ENCODE results near the gene SMG9. TPM values are rescaled to one million over a fixed set of nuclear protein-coding genes. Genes with fewer than 3 reads are reported as not detected.

The SMG9 gene
- total and polyA plus RNA-seq, 2 donors from 2014 or later = 25.1 to 34.6 TPM

GRCh38 chr19:43779820-43780219 lies 25.1 kb upstream of the SMG9 start:
- intact Hi-C loops (cut with DNase I) = no loop called here
- Histone ChIP-seq H3K27ac (ENCODE audit: low read depth in 2 of 2, low read length in 2 of 2) (no peak overlapping the region), H3K36me3 (ENCODE audit: control insufficient read depth in 2 of 3, insufficient read depth in 3 of 3, low read length in 3 of 3) (no peaks in the 10 kb centered on the region), H3K4me1 (ENCODE audit: control insufficient read depth in 2 of 3, insufficient read depth in 2 of 3, low read depth in 1 of 3, low read length in 3 of 3) (no peaks in the 10 kb centered on the region), H3K27me3 (ENCODE audit: control insufficient read depth, insufficient read depth, low read length) (no peaks in the 10 kb centered on the region), H3K9me3 (ENCODE audit: control insufficient read depth in 2 of 3, insufficient read depth in 1 of 3, low read length in 3 of 3) (no peaks in the 10 kb centered on the region), H3K9ac (ENCODE audit: low read length in 3 of 3) (no peak overlapping the region), H3K4me3 (ENCODE audit: low read length in 3 of 3) (no peak overlapping the region)
- DNase-seq = no peak
- no peak for TF ChIP-seq CTCF (IDR thresholded peaks at IDR 0.05; ENCODE audit: borderline replicate concordance, extremely low read depth, insufficient read depth)
- FAIRE-seq = no peak

DNA sequence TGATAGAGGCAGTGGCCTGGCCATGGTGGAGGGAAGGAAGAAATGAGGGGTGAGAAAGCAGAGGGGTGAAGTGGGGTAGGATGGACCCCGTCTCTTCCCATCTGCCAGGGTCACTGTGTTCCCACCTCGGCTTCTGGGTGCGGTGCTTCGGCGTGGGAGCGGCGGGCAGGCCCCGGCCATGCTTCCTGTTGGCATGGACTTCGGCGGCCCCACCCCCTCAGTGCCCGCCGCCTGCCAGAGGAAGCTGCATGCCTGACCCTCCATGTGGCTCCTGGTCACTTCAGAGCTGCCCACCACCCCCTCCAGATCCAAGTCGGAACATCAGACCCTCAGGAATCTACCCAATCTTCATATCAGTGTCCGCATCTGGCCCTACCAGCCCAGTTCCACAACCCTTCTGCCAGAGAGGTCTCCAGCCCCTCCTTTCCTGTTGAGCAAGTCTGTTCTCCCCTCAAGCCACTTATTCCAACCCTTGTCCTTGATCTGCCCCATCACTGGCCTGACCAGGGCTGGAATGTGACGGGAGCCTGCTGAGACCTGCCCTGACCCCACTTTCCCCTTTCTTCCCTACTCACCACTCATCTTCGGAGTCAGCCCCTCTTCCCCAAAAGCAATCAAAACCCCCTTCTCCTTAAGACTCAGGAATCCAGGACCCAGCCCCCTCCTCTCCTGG lies 24.5 kb upstream of the SMG9 start:
- peaks cover 0 to 3% (median 0%) of the 10 kb centered on the region in 3 donors for H3K4me1 ChIP-seq (ENCODE audit: control insufficient read depth in 2 of 3, insufficient read depth in 2 of 3, low read depth in 1 of 3, low read length in 3 of 3)
- TF ChIP-seq CTCF (IDR thresholded peaks at IDR 0.05; ENCODE audit: borderline replicate concordance, extremely low read depth, insufficient read depth) = no peak
- intact Hi-C loops (cut with DNase I) = no loop called here
- H3K27me3 ChIP-seq (ENCODE audit: control insufficient read depth, insufficient read depth, low read length) = no peaks in the 10 kb centered on the region
- H3K4me3 ChIP-seq (ENCODE audit: low read length in 3 of 3) = no peak overlapping the region
- no peak overlapping the region for H3K9ac ChIP-seq (ENCODE audit: low read length in 3 of 3)
- DNase-seq (peak in 1 of 5 donors; percentile 76), FAIRE-seq (no peak)
- no peaks in the 10 kb centered on the region for H3K9me3 ChIP-seq (ENCODE audit: control insufficient read depth in 2 of 3, insufficient read depth in 1 of 3, low read length in 3 of 3)
- H3K27ac ChIP-seq (ENCODE audit: low read depth in 2 of 2, low read length in 2 of 2) = no peak overlapping the region
- no peaks in the 10 kb centered on the region for H3K36me3 ChIP-seq (ENCODE audit: control insufficient read depth in 2 of 3, insufficient read depth in 3 of 3, low read length in 3 of 3)

DNA sequence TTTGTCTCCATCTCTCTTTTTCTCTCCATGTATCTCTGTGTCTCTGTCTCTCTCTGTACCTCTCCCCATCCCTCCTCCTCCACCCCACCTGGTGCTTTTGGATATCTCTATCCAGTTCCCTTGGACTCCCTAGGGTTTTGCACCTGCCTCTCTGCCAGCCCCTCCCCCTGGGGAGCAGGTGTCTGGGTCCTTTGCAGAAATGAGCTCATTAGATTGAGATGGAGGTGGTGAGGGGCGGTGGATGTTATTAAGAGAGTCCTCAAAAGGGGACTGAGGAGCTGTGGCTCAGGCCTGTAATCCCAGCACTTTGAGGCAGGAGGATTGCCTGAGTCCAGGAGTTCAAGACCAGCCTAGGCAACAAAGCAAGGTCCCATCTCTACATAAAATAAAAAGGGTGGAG lies 23.9 kb upstream of the SMG9 start:
- intact Hi-C loops (cut with DNase I) = no loop called here
- no peak overlapping the region for H3K4me3 ChIP-seq (ENCODE audit: low read length in 3 of 3)

More for the DNA sequence above, 23.9 kb upstream of the SMG9 start:
- Histone ChIP-seq H3K27ac (ENCODE audit: low read depth in 2 of 2, low read length in 2 of 2) (no peak overlapping the region), H3K9me3 (ENCODE audit: control insufficient read depth in 2 of 3, insufficient read depth in 1 of 3, low read length in 3 of 3) (no peaks in the 10 kb centered on the region), H3K9ac (ENCODE audit: low read length in 3 of 3) (no peak overlapping the region), H3K4me1 (ENCODE audit: control insufficient read depth in 2 of 3, insufficient read depth in 2 of 3, low read depth in 1 of 3, low read length in 3 of 3) (peaks cover 0 to 5% (median 0%) of the 10 kb centered on the region in 3 donors), H3K27me3 (ENCODE audit: control insufficient read depth, insufficient read depth, low read length) (no peaks in the 10 kb centered on the region), H3K36me3 (ENCODE audit: control insufficient read depth in 2 of 3, insufficient read depth in 3 of 3, low read length in 3 of 3) (no peaks in the 10 kb centered on the region)
- FAIRE-seq (no peak), DNase-seq (no peak)
- no peak for TF ChIP-seq CTCF (IDR thresholded peaks at IDR 0.05; ENCODE audit: borderline replicate concordance, extremely low read depth, insufficient read depth)
